CD4-positive, alpha-beta T cell treated with Interleukin-4 for 4 hours (primary cell): Measurements from ENCODE around the gene ZMYND12.

Experiments
- DNase-seq: peaks from one replicate; pipeline ENCODE4 v3.0.0-alpha.2; 2020

The ZMYND12 gene

GRCh38 chr1:42386051-42386450, 69.8 kb downstream of the ZMYND12 start:
- no peak for DNase-seq

- no peak for DNase-seq
These were observed 70.5 kb downstream of the ZMYND12 start for GRCh38 chr1:42385283-42385682.

GRCh38 chr1:42381280-42381673, 74.5 kb downstream of the ZMYND12 start:
- DNase-seq, result no peak

GRCh38 chr1:42380586-42381279, 75.1 kb downstream of the ZMYND12 start, which contains the start of gene RIMKLA:
TSS of gene RIMKLA (plus strand) at chr1:42380792. CDS start at chr1:42380935, 143 bp downstream.
- DNase-seq, result no peak
